Measurements from ENCODE around the gene PROZ. TPM values are rescaled to one million over a fixed set of nuclear protein-coding genes. Genes with fewer than 3 reads are reported as not detected.
A peak's percentile ranks its signal among the peaks of the same experiment; 100 is the strongest.

The PROZ gene
- total RNA-seq, 1 donor from 2014 or later: not detected

DNA sequence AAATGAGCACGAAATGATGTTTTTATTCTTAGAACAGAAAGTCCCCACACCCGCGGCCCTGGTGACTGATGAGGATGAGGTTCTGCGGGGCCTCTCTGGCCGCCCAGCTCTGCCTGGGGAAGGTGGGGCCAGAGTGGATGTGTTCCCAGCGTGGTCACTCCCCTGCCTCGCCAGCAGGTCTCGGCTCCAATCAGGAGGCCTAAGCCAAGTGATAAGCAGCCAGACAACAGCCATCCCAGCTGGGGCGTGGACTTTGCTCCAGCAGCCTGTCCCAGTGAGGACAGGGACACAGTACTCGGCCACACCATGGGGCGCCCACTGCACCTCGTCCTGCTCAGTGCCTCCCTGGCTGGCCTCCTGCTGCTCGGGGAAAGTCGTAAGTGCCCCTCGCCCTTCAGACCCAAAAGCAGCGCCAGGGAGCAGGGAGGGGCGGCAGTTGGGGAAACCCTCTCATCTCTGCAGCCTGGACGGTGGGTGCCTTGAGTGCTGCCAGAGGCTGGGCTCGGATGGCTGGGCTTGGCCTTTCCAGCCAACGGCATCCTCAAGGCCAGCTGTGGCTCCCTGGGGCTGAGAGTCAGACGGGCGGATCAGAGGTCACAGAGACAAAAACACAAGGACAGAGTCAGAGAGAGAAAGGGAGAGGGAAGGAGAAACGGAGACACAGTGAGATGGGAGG lies 35.8 kb upstream of the PROZ start, which contains the start of gene F10:
TSS of gene F10 (plus strand) at position 250 of the 676 bp plus-strand sequence. CDS start at position 307, 57 bp downstream.
- no peak within 1 kb of the TSS for H3K27ac Mint-ChIP-seq (ENCODE audit: unreplicated experiment)
- no peak within 1 kb of the TSS for H3K4me3 Mint-ChIP-seq
- no peaks in the 10 kb centered on the region for H3K9me3 Mint-ChIP-seq
- peak; percentile 29 for DNase-seq (ENCODE audit: low read depth, low spot score)
- peaks cover 12% of the 10 kb centered on the region for H3K4me1 Mint-ChIP-seq
- H3K36me3 Mint-ChIP-seq (ENCODE audit: low read depth): no peaks in the 10 kb centered on the region
- H3K27me3 Mint-ChIP-seq (ENCODE audit: low read depth): peaks cover 3% of the 10 kb centered on the region
- TF ChIP-seq, protein P1, sequence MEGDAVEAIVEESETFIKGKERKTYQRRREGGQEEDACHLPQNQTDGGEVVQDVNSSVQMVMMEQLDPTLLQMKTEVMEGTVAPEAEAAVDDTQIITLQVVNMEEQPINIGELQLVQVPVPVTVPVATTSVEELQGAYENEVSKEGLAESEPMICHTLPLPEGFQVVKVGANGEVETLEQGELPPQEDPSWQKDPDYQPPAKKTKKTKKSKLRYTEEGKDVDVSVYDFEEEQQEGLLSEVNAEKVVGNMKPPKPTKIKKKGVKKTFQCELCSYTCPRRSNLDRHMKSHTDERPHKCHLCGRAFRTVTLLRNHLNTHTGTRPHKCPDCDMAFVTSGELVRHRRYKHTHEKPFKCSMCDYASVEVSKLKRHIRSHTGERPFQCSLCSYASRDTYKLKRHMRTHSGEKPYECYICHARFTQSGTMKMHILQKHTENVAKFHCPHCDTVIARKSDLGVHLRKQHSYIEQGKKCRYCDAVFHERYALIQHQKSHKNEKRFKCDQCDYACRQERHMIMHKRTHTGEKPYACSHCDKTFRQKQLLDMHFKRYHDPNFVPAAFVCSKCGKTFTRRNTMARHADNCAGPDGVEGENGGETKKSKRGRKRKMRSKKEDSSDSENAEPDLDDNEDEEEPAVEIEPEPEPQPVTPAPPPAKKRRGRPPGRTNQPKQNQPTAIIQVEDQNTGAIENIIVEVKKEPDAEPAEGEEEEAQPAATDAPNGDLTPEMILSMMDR (conservative IDR thresholded peaks at IDR 0.05): no peak

DNA sequence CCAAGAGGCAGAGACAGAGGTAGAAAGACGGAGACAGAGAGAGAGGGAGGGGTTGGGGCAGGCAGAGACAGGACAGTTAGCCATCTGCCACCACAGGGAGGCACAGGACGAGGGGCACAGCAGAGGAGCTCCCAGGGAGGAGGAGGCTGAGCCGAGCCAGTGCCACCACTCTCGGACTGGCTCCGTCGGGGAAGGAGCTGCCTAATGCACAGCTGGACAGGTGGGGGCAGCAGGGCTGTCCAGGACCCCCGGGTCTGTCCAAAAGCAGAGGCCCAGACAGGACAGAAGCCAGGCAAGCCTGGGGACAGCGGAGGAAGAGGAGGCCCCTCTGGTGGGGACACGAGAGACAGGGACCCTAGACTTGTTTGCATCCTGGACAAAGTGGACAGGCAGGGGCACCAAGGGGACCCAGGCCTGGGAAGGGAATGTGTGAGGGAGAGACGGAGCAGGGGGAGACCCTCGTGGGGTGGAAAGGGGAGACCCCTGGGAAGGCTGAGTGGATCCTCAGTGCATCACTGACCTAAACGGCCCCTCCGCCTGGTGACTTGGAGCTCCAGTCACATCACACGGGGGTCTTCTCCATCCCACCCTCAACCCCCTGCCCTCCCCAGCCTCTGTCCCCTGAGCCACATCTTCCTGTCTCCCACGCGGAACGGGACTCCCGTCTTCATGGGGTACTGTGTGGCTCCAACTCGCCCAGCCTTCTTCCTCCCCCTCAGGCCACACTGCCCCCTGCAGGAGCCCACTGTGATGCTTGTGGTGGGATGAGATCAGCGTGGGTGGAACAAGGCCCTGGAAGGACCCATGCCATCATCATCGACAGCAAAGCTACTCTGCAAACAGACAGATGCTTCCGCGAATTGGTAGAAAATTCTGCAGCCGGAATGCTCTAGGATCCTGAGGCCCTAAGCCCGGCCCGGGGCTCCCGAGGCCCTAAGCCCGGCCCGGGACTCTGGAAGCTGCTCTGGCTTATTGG lies 34.9 kb upstream of the PROZ start:
- peaks cover 12% of the 10 kb centered on the region for H3K4me1 Mint-ChIP-seq
- H3K4me3 Mint-ChIP-seq: no peak overlapping the region
- H3K9me3 Mint-ChIP-seq: no peaks in the 10 kb centered on the region
- H3K27me3 Mint-ChIP-seq (ENCODE audit: low read depth): peaks cover 3% of the 10 kb centered on the region
- TF ChIP-seq, protein P1 (conservative IDR thresholded peaks at IDR 0.05): peak; percentile 25
- no peak overlapping the region for H3K27ac Mint-ChIP-seq (ENCODE audit: unreplicated experiment)
- H3K36me3 Mint-ChIP-seq (ENCODE audit: low read depth): no peaks in the 10 kb centered on the region
- no peak for DNase-seq (ENCODE audit: low read depth, low spot score)

- Mint-ChIP-seq H3K9me3 (no peaks in the 10 kb centered on the region), H3K36me3 (ENCODE audit: low read depth) (no peaks in the 10 kb centered on the region), H3K27me3 (ENCODE audit: low read depth) (peaks cover 3% of the 10 kb centered on the region), H3K27ac (ENCODE audit: unreplicated experiment) (no peak overlapping the region), H3K4me3 (no peak overlapping the region), H3K4me1 (peaks cover 12% of the 10 kb centered on the region)
- no peak for DNase-seq (ENCODE audit: low read depth, low spot score)
- TF ChIP-seq, protein P1 (conservative IDR thresholded peaks at IDR 0.05): no peak
Measured at GRCh38 chr13:113124211-113124970, 34.1 kb upstream of the PROZ start.

DNA sequence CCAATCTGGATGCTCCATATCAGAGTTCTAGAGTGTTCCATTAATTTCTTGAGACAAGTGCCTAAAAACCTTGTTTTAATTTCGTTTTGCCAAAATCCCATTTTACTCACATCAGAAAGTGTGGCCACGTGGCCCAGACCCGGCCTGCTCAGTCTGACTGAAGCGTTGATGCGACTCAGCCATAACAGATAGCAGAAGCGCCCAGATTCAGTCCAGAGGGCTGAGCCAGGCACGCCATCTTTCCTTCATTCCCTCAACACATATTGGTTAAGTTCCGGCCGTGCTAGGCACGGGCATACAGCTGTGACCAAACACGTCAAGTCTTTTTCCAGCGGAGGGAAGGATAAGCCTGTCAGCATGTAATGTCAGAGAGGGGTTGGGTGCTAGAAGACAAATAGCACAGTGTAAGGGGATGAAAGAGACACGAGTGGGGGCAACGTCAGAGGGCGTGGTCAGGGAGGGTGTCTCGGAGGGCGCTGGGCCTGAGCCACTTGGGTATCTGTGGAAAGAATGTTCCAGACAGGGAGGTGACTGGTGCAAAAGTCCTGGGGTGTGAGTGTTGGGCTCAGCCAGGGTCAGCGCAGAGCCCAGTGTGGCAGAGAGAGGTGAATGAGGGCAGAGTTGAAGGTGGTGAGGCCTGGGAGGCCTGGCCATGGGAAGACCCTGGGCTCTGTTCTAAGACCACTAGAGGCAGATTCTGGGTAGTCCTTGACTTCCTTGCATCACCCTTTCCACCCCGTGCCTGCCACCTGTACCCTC lies 32.8 kb upstream of the PROZ start:
- Mint-ChIP-seq H3K27me3 (ENCODE audit: low read depth) (no peaks in the 10 kb centered on the region), H3K4me1 (peaks cover 12% of the 10 kb centered on the region), H3K4me3 (no peak overlapping the region), H3K36me3 (ENCODE audit: low read depth) (no peaks in the 10 kb centered on the region), H3K9me3 (no peaks in the 10 kb centered on the region), H3K27ac (ENCODE audit: unreplicated experiment) (peak overlapping the region; percentile 67)
- TF ChIP-seq, protein P1 (conservative IDR thresholded peaks at IDR 0.05): no peak
- DNase-seq (ENCODE audit: low read depth, low spot score): no peak

Measured in neural crest cell (in vitro differentiated cells).